Activated CD4-positive, CD25-positive, alpha-beta regulatory T cell (primary cell): Measurements from ENCODE around the gene PRDM16.

Experiments
- DNase-seq, 4 experiments: peaks; one replicate each; lab custom pipeline; 2025; lab: John Stamatoyannopoulos, UW

Gene PRDM16

GRCh38 chr1:3321559-3322449 is 252.8 kb downstream of the PRDM16 start:
- DNase-seq = no peak

GRCh38 chr1:3322450-3323020 is 253.5 kb downstream of the PRDM16 start:
- no peak for DNase-seq

GRCh38 chr1:3323021-3323795 is 254.2 kb downstream of the PRDM16 start:
- no peak for DNase-seq

GRCh38 chr1:3323796-3324703 is 255.0 kb downstream of the PRDM16 start:
- no peak for DNase-seq

- DNase-seq = no peak
Observed at GRCh38 chr1:3324704-3325535, 255.9 kb downstream of the PRDM16 start.

GRCh38 chr1:3326516-3327388 is 257.7 kb downstream of the PRDM16 start:
- no peak for DNase-seq

- no peak for DNase-seq
Observed at GRCh38 chr1:3327389-3327702, 258.3 kb downstream of the PRDM16 start.

- DNase-seq = no peak
Observed at GRCh38 chr1:3327936-3328590, 259.1 kb downstream of the PRDM16 start.

- DNase-seq = no peak
Observed at GRCh38 chr1:3329640-3330281, 260.8 kb downstream of the PRDM16 start.

- DNase-seq = no peak
Observed at GRCh38 chr1:3330771-3331245, 261.8 kb downstream of the PRDM16 start.

GRCh38 chr1:3331564-3331963 is 262.6 kb downstream of the PRDM16 start:
- DNase-seq = no peak

- DNase-seq = no peak
Observed at GRCh38 chr1:3332043-3332442, 263.0 kb downstream of the PRDM16 start.

GRCh38 chr1:3332662-3333061 is 263.7 kb downstream of the PRDM16 start:
- no peak for DNase-seq

GRCh38 chr1:3333903-3334302 is 264.9 kb downstream of the PRDM16 start:
- DNase-seq = no peak

GRCh38 chr1:3334366-3334765 is 265.4 kb downstream of the PRDM16 start:
- DNase-seq = no peak

GRCh38 chr1:3335754-3336640 is 267.0 kb downstream of the PRDM16 start:
- DNase-seq = no peak
